Thyroid gland (tissue), 4 donors: ENCODE data around the gene CPNE8.

Source experiments
- CTCF ChIP-seq, 6 experiments: fragments of 200-600 bp in 3 of 6; fragments of 450-650 bp in 3 of 6; sonication (generic) in 3 of 6; IDR thresholded peaks; one replicate each; pipeline ENCODE4 v1.5.1; 2016 to 2019; ENCODE audit warnings: antibody characterized with exemption in 6 of 6, mild to moderate bottlenecking in 2 of 6, inconsistent platforms in 1 of 6, moderate library complexity in 1 of 6
- POLR2A ChIP-seq, 2 donors: fragments of 450-650 bp; IDR thresholded peaks; one replicate each; pipeline ENCODE4 v1.6.1; 2017; ENCODE audit warnings: antibody characterized with exemption in 2 of 2, mild to moderate bottlenecking in 2 of 2, moderate library complexity in 1 of 2

- TF ChIP-seq CTCF (IDR thresholded peaks at IDR 0.05), result no peak
- no peak for TF ChIP-seq POLR2A (IDR thresholded peaks at IDR 0.05)
Measured at GRCh38 chr12:38653650-38654049, 251.7 kb downstream of the CPNE8 start.
